Pulmonary artery endothelial cell (primary cell): ENCODE results near the gene SNED1. TPM values are rescaled to one million over a fixed set of nuclear protein-coding genes. Genes with fewer than 3 reads are reported as not detected.

Experiments
- DNase-seq: peaks from one replicate; pipeline ENCODE4 v3.0.0-alpha.2; 2011; ENCODE audit warnings: low read depth, low spot score
- total RNA-seq: library from RNA; depleted of rRNA; stranded (reverse); fragments of >200 nt; gene quantifications from 2 replicates; pipeline ENCODE4 v1.2.3, GENCODE V29; 2014

The SNED1 gene
- total RNA-seq, 1 donor from 2014 or later: 16.6 TPM

- no peak for DNase-seq
Observed at GRCh38 chr2:241020629-241021190, 22.3 kb downstream of the SNED1 start.

GRCh38 chr2:241025639-241026038 is 27.2 kb downstream of the SNED1 start:
- DNase-seq: no peak

- DNase-seq: no peak
Observed at GRCh38 chr2:241029599-241030332, 31.3 kb downstream of the SNED1 start.

- no peak for DNase-seq
Observed at GRCh38 chr2:241030333-241030680, 31.9 kb downstream of the SNED1 start.

- DNase-seq: no peak
Observed at GRCh38 chr2:241030883-241031282, 32.5 kb downstream of the SNED1 start.

- no peak for DNase-seq
Observed at GRCh38 chr2:241031436-241032165, 33.2 kb downstream of the SNED1 start.

- no peak for DNase-seq
Observed at GRCh38 chr2:241033336-241033987, 35.0 kb downstream of the SNED1 start.

GRCh38 chr2:241033994-241034393 is 35.6 kb downstream of the SNED1 start:
- no peak for DNase-seq

GRCh38 chr2:241034490-241035141 is 36.2 kb downstream of the SNED1 start:
- no peak for DNase-seq

GRCh38 chr2:241035142-241035817 is 36.9 kb downstream of the SNED1 start:
- DNase-seq: no peak

- DNase-seq: no peak
Observed at GRCh38 chr2:241035818-241036396, 37.5 kb downstream of the SNED1 start.

GRCh38 chr2:241036397-241036963 is 38.1 kb downstream of the SNED1 start:
- no peak for DNase-seq

GRCh38 chr2:241036964-241037421 is 38.6 kb downstream of the SNED1 start:
- no peak for DNase-seq

- DNase-seq: no peak
Observed at GRCh38 chr2:241037498-241037897, 39.1 kb downstream of the SNED1 start.

GRCh38 chr2:241038374-241039180 is 40.2 kb downstream of the SNED1 start:
- DNase-seq: no peak

GRCh38 chr2:241039416-241039815 is 41.0 kb downstream of the SNED1 start:
- DNase-seq: no peak

- no peak for DNase-seq
Observed at GRCh38 chr2:241040081-241040803, 41.8 kb downstream of the SNED1 start.

- no peak for DNase-seq
Observed at GRCh38 chr2:241041589-241042158, 43.3 kb downstream of the SNED1 start.
